Measurements from ENCODE around the gene MDM1.

MDM1 gene

GRCh38 chr12:68356060-68356695, 24.0 kb upstream of the MDM1 start:
- DNase-seq (ENCODE audit: low read depth), result no peak

DNA sequence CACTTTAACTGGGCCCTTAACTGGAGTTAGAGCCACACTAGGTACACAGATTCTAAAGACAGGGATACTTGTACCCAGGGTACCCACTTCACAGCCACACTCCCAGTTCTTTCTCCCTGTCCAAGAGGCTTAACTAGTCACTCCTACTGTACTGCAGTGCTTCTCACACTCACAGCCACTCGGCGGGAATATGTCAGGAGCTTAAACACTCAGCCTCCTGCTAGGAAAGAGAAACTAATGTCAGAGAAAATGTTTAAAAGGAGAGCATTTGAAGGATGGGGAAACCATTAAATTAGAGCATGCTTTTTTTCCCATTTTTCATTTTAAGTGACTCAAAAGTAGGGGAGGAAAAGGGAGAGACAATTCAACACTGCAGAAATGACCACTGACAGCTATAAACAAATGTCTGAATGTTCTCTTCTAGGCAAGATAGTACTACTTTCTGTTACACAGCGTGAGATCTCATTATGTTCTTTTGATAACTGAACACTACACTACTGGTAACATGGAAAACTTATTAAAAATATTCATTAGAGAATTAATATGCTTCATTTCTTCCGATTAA, 22.9 kb upstream of the MDM1 start:
- no peak for DNase-seq (ENCODE audit: low read depth)

DNA sequence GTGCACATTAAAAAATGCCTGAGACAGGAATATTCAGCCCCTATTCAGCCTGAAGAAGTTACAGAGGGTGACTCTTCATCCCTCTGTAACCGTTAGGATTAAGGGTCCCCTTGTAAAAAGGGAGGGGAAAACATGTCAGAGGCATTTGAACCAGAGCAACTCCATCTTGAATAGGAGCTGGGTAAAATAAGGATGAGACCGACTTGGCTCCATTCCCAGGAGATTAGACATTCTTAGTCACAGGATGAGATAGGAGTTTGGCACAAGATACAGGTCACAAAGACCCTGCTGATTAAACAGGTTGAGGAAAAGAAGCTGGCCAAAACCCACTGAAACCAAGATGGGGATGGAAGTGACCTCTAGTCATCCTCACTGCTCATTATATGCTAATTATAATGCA, 19.9 kb upstream of the MDM1 start:
- DNase-seq (ENCODE audit: low read depth), result no peak

GRCh38 chr12:68350753-68351152, 18.6 kb upstream of the MDM1 start:
- no peak for DNase-seq (ENCODE audit: low read depth)

DNA sequence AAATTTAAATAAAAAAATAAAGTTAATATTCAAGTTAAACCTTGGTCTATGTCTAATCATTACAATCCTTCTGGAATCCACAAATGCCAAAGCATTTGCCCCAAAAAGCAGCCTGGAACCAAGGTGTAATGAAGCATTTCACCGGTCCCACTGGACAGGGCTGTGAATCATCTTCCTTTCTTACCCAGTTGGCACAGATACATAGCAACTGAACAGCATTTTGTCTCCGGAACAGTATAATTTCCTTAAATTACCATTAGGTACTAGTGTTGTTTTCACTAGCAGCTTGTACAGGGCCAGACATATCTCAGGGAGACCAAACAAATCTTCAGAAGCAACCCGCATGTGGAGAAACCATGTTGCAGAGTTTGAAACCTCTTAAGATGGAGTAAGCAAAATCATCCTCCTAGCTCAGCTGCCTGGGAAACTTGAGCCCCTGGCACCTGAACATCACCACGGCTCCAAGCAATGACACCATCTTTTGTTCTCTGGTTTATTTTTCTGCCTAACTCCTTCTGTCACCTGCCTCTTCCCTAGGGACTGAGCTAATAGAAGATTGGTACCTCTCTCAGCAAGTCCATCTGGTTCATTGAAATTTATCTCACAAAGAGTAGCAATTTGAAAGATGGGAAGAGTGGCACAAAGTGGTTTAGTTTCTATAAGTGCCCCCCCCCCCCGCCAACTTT, 17.9 kb upstream of the MDM1 start:
- DNase-seq (ENCODE audit: low read depth), result no peak

- DNase-seq (ENCODE audit: low read depth), result no peak
Observed at GRCh38 chr12:68349220-68349621, 17.1 kb upstream of the MDM1 start.

DNA sequence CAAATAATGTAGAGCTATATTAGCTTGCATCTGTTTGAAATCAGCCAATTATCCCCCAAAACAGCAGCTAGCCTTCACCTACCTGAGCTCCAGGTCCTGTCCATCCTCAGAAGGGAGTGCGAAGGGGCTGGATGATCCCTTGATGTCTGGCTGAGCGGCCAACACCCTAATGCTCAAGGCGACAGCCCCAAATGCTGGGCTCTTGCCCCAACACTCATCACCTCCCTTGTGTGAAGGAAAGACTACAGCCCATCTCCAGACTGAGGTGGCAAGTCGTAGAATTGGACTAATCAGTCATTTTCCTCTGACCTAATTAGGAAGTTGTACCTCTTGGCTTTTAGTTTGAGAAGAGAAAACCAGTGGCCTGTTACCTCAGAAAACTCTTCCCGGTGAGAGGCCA, 16.3 kb upstream of the MDM1 start:
- no peak for DNase-seq (ENCODE audit: low read depth)

DNA sequence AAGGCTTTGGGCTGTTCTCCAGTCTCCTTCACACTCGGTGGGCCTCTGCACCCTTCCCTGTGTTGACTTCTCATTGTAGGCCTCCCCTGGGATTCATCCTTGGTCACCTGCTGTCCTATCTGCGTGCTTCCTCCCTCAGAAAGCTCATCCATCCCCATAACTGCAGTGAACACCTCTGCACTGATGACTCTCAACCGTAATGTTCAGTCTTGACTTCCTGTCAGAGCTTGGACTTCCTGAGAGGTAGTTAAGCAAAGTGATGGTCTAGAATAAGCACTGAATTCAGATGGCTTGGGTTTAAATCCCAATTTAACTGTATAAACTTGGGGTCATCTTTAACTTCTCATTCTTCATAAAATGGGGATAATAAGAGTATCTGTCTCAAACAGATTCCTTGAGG, 13.6 kb upstream of the MDM1 start:
- no peak for DNase-seq (ENCODE audit: low read depth)

DNA sequence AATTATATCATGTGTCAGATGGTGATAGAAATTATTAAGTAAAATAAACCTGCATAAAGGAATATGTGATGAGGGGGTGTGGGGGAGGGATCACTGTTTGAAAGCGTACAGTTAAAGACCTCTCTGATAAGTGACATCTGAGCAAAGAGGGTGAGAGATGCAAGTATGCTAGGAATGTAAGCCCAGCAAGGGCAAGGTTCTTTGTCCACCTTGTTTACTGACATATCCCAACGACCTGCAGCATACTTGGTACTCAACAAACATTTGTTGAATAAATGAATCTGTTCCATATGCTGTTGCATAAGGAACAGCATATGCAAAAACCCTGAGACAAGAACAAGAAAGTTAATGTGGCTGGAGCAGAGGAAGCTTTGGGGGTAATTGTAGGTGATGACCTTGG, 12.0 kb upstream of the MDM1 start:
- DNase-seq (ENCODE audit: low read depth), result no peak

GRCh38 chr12:68342966-68343365, 10.8 kb upstream of the MDM1 start:
- no peak for DNase-seq (ENCODE audit: low read depth)

DNA sequence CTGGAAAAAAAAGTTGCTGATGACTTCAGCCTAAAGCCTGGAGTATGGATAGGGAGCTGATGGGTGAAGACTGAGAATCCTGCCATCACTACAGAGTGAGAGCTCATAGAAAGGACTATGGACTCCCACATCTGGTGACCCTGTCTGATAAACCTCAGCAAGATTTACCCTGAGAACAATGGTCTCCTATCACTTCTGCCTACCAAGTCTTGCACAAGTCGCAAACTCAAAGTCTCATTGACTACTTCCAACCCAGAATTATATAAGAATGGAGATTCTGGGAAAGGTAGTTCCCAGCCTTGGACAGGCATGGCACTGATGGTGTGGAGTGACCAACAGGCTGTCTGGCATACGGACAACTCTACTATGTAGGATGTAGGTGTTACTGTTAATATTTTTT, 9.7 kb upstream of the MDM1 start:
- DNase-seq (ENCODE audit: low read depth), result no peak

- DNase-seq (ENCODE audit: low read depth), result no peak
Observed at GRCh38 chr12:68340404-68341270, 8.5 kb upstream of the MDM1 start.

DNA sequence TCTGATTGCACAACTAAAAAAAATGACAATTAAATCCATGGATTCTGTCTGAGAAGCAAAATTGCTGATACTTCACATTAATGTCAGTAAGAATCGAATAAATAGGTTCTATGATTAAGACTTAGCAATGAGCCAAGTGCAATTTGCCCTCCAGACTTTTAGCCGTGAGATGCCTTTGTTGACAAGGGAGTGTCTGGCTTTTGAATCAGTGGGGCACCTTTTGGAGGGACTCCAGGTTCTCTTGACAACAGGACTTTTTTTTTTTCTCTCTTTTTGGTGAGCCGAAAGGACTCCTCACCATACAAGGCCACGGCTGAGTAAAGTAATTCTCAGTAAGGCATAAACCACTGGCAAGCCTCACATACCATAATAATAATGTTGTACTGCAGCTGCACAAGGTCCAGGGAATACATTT, 4.7 kb upstream of the MDM1 start:
- no peak for DNase-seq (ENCODE audit: low read depth)

DNA sequence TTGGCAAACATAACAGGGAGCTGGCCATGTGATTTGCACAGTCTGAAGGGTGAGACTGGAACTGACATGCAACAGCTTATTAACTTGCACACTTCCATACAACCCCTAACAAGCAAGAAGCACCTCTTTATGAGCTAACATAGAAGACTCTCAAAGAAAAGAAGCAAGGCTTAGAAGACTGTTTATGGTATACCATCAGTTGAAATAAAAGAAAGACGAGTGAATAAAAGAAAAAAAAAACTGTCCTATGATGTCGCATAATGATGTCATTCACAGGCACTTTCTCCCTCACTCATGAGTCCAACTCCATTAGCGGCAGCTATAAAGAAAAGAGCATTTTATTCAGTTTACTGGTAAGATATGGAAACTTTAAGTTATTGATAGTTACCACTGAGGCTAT, 3.3 kb upstream of the MDM1 start:
- no peak for DNase-seq (ENCODE audit: low read depth)

DNA sequence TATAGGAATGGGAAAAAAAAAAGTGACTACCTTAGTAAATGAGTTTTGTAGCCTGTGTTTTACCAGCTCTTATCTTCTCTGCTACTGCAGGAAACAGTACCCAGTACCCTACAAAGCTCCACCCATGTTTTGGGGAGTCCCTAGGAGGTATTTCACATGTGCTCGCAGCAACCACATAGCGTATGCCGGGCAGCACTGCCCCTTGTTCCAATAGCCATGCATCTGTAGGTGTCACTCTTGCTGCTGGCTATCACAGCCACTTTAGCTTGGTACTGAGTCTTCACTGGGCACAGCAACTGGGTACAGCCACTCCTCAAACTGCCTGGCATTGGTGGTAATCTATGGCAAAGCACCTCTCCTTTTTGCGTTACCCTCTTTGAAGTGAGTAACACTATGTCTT, 2.0 kb upstream of the MDM1 start:
- DNase-seq (ENCODE audit: low read depth), result no peak

DNA sequence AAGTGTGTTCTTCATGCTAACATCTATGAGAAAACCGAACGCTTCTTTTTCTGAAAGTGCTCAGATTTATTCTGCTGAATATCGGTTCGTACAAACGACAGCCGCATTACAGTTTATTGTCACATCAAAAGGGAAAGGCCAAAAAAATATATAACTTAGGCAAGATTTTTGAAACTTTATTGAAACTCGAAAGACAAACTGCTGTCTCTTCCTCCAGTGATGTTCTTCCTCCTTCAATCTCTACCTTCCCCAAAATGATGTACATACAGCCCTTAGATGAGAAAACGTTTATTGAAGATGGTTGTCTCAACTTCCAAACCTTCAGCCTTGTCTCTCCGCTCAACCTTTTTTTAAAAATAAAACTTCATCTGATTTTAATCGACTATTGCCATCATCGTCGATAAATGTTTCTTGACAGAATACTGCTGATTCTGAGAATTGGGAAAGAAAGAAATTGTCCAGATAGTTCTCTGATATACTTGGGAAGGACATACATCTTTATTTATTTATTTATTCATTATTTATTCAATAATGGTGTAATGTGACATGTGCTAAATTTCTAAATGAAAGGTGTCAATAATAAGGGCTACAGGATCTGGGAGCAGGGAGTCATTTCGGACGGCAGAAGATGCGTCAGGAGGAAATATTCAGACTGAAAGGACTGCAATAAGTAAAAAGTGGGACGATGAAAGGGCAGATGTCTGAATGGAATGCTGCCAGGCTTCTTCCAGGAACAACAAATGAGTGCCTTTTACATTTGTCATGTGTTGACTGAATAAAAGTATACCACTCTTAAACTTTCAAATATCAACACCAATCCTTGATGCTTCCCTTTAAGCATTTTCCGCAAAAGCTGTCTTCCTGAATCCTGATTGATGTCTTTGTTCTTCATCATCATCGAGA, 817 bp upstream of the MDM1 start:
- DNase-seq (ENCODE audit: low read depth), result no peak

DNA sequence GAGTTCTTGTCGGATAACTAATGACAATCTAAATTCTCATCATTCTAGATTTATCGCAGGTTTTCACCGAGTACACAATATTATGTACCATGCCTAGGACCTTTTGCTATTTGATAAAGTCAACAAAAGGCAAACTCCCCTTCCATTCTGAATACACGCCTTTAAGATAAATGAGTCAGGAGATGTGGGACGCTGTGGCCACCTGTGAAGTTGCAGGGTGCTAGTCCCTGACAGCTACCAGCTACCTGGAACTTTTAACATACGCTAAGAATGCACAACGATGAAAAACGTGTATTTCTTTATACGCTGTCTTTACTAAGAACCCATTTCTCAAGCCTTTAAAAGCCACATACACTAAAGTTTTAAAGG, 678 bp downstream of the MDM1 start:
- DNase-seq (ENCODE audit: low read depth), result no peak

- DNase-seq (ENCODE audit: low read depth), result no peak
Observed at GRCh38 chr12:68327896-68328295, 4.3 kb downstream of the MDM1 start.

DNA sequence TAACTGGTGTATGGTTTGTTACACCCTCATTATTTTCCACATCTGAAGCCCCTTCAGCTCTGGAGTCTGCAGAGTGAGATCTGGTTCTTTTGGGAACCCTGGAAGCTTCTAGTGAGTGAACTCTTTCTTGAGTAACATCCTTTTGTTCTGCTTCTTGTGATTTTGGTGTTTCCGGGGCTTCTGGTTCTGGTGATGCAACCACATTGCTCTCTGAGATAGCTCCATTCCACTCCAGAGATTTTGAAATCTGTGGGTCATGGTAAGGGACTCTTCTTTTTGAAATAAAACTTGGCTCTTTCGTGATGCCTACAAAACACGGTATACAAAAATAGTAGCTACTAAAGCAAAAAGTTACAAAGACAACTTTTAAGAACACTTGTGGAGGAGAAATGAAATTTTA, 5.4 kb downstream of the MDM1 start:
- DNase-seq (ENCODE audit: low read depth), result no peak

GRCh38 chr12:68325966-68326365, 6.2 kb downstream of the MDM1 start:
- DNase-seq (ENCODE audit: low read depth), result no peak

DNA sequence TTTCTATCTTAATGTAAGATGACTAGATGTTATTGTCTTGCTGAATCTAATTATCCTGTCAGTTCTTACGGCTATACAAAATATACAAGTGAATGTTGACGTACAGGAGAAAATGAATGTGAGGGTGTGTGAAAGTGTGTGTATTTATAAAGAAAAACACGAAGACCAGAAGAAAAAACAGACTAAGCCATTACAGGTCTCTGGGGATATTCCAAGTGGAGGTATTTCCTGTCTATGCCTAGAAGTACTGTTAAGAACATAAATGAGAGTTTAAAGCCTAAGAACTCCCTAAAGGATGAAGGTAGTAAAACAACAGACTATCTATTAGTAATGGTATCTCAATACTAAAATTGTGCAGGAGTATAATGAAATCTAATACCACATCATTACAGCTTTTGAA, 7.6 kb downstream of the MDM1 start:
- DNase-seq (ENCODE audit: low read depth), result no peak

GRCh38 chr12:68321140-68321539, 11.0 kb downstream of the MDM1 start:
- no peak for DNase-seq (ENCODE audit: low read depth)

All from activated T-helper 9 cell treated with anti-CD3 and anti-CD28 coated beads, Interleukin-2, amount 50 U/mL, for 16 hours (primary cell).